T-helper 17 cell (primary cell): Measurements from ENCODE around the gene NEDD4L. TPM values are rescaled to one million over a fixed set of nuclear protein-coding genes. Genes with fewer than 3 reads are reported as not detected.

Experiments used
- ATAC-seq: fragments of 150-1000 bp; cut with Tn5 transposase; 2 replicates; pipeline ENCODE4 v1.10.0; 2021; ENCODE audit warnings: mild to moderate bottlenecking, moderate library complexity
- DNase-seq, 3 donors: peaks; one replicate each; pipeline versions ENCODE4 v3.0.0 to v3.0.0-alpha.2; 2020 to 2021
- H3K9me3 ChIP-seq: one replicate; pipeline ENCODE4 v1.7.0; 2013; ENCODE audit warnings: low read length, mild to moderate bottlenecking; ENCODE audit not compliant: control insufficient read depth, poor library complexity, severe bottlenecking
- H3K27ac Mint-ChIP-seq: one replicate; pipeline ENCODE4 v1.8.0; 2022; ENCODE audit warnings: mild to moderate bottlenecking, moderate library complexity, mixed read lengths
- H3K27me3 Mint-ChIP-seq: one replicate; pipeline ENCODE4 v1.8.0; 2022; ENCODE audit warnings: mixed read lengths
- H3K36me3 Mint-ChIP-seq: one replicate; pipeline ENCODE4 v1.8.0; 2022; ENCODE audit warnings: low read depth, mixed read lengths
- H3K4me1 Mint-ChIP-seq: one replicate; pipeline ENCODE4 v1.8.0; 2022; ENCODE audit warnings: mild to moderate bottlenecking, mixed read lengths
- H3K4me3 Mint-ChIP-seq: one replicate; pipeline ENCODE4 v1.8.0; 2022; ENCODE audit warnings: mild to moderate bottlenecking, moderate library complexity, mixed read lengths
- total RNA-seq, 4 donors: library from RNA in 2 of 4; stranded (reverse) in 2 of 4; gene quantifications; one replicate each; pipeline ENCODE4 v1.2.3 and lab custom pipeline; 2022 to 2026

The NEDD4L gene
- total RNA-seq, 2 donors from 2014 or later = 9.8 to 22.4 TPM

GRCh38 chr18:58148954-58149471, 105.0 kb downstream of the NEDD4L start:
- DNase-seq (no peak), ATAC-seq (no peak)
- H3K36me3 Mint-ChIP-seq = peaks cover 4% of the 10 kb centered on the region
- peaks cover 4% of the 10 kb centered on the region for H3K4me1 Mint-ChIP-seq
- no peaks in the 10 kb centered on the region for H3K9me3 ChIP-seq
- H3K27ac Mint-ChIP-seq = no peak overlapping the region
- H3K27me3 Mint-ChIP-seq = peaks cover 64% of the 10 kb centered on the region
- no peak overlapping the region for H3K4me3 Mint-ChIP-seq

- H3K4me1 Mint-ChIP-seq = peaks cover 4% of the 10 kb centered on the region
- no peak overlapping the region for H3K4me3 Mint-ChIP-seq
- H3K9me3 ChIP-seq = no peaks in the 10 kb centered on the region
- peaks cover 4% of the 10 kb centered on the region for H3K36me3 Mint-ChIP-seq
- DNase-seq = no peak
- no peak for ATAC-seq
- H3K27me3 Mint-ChIP-seq = peaks cover 58% of the 10 kb centered on the region
- no peak overlapping the region for H3K27ac Mint-ChIP-seq
Measured at GRCh38 chr18:58150772-58151171, 106.7 kb downstream of the NEDD4L start.

- no peak for ATAC-seq
- peaks cover 2% of the 10 kb centered on the region for H3K4me1 Mint-ChIP-seq
- H3K27me3 Mint-ChIP-seq = peaks cover 57% of the 10 kb centered on the region
- H3K27ac Mint-ChIP-seq = no peak overlapping the region
- DNase-seq = no peak
- peaks cover 3% of the 10 kb centered on the region for H3K36me3 Mint-ChIP-seq
- no peaks in the 10 kb centered on the region for H3K9me3 ChIP-seq
- H3K4me3 Mint-ChIP-seq = no peak overlapping the region
Measured at GRCh38 chr18:58152216-58152615, 108.2 kb downstream of the NEDD4L start.

- no peak for ATAC-seq
- peaks cover 2% of the 10 kb centered on the region for H3K4me1 Mint-ChIP-seq
- H3K4me3 Mint-ChIP-seq = no peak overlapping the region
Measured at GRCh38 chr18:58152891-58153290, 108.9 kb downstream of the NEDD4L start.

GRCh38 chr18:58156516-58156915, 112.5 kb downstream of the NEDD4L start:
- Mint-ChIP-seq H3K27ac (no peak overlapping the region), H3K4me1 (peaks cover 2% of the 10 kb centered on the region), H3K27me3 (peaks cover 38% of the 10 kb centered on the region), H3K4me3 (no peak overlapping the region), H3K36me3 (peaks cover 2% of the 10 kb centered on the region)
- H3K9me3 ChIP-seq = no peaks in the 10 kb centered on the region
- ATAC-seq (no peak), DNase-seq (no peak)

More at GRCh38 chr18:58152891-58153290, 108.9 kb downstream of the NEDD4L start:
- DNase-seq = no peak
- H3K9me3 ChIP-seq = no peaks in the 10 kb centered on the region
- peaks cover 3% of the 10 kb centered on the region for H3K36me3 Mint-ChIP-seq
- H3K27ac Mint-ChIP-seq = no peak overlapping the region
- H3K27me3 Mint-ChIP-seq = peaks cover 57% of the 10 kb centered on the region

- ATAC-seq (no peak), DNase-seq (no peak)
- Mint-ChIP-seq H3K27me3 (peaks cover 33% of the 10 kb centered on the region), H3K4me3 (no peak overlapping the region), H3K36me3 (no peaks in the 10 kb centered on the region), H3K4me1 (peaks cover 2% of the 10 kb centered on the region), H3K27ac (no peak overlapping the region)
- no peaks in the 10 kb centered on the region for H3K9me3 ChIP-seq
Measured at GRCh38 chr18:58157237-58157636, 113.2 kb downstream of the NEDD4L start.

GRCh38 chr18:58158008-58158407, 114.0 kb downstream of the NEDD4L start:
- no peaks in the 10 kb centered on the region for H3K9me3 ChIP-seq
- Mint-ChIP-seq H3K27me3 (peaks cover 31% of the 10 kb centered on the region), H3K27ac (no peak overlapping the region), H3K4me1 (peaks cover 2% of the 10 kb centered on the region), H3K4me3 (no peak overlapping the region), H3K36me3 (no peaks in the 10 kb centered on the region)
- ATAC-seq = no peak
- no peak for DNase-seq

GRCh38 chr18:58158459-58158858, 114.4 kb downstream of the NEDD4L start:
- H3K9me3 ChIP-seq = no peaks in the 10 kb centered on the region
- peaks cover 30% of the 10 kb centered on the region for H3K27me3 Mint-ChIP-seq
- DNase-seq = no peak
- peaks cover 2% of the 10 kb centered on the region for H3K4me1 Mint-ChIP-seq
- H3K36me3 Mint-ChIP-seq = no peaks in the 10 kb centered on the region
- ATAC-seq = no peak
- H3K4me3 Mint-ChIP-seq = no peak overlapping the region
- no peak overlapping the region for H3K27ac Mint-ChIP-seq

GRCh38 chr18:58161659-58162058, 117.6 kb downstream of the NEDD4L start:
- Mint-ChIP-seq H3K4me3 (no peak overlapping the region), H3K27ac (no peak overlapping the region), H3K36me3 (no peaks in the 10 kb centered on the region), H3K4me1 (peaks cover under 1% of the 10 kb centered on the region), H3K27me3 (peaks cover 20% of the 10 kb centered on the region)
- DNase-seq (no peak), ATAC-seq (no peak)
- H3K9me3 ChIP-seq = no peaks in the 10 kb centered on the region

GRCh38 chr18:58162127-58162526, 118.1 kb downstream of the NEDD4L start:
- Mint-ChIP-seq H3K27me3 (peaks cover 23% of the 10 kb centered on the region), H3K4me3 (no peak overlapping the region), H3K27ac (no peak overlapping the region), H3K4me1 (no peaks in the 10 kb centered on the region), H3K36me3 (no peaks in the 10 kb centered on the region)
- no peak for DNase-seq
- no peak for ATAC-seq
- H3K9me3 ChIP-seq = no peaks in the 10 kb centered on the region

- Mint-ChIP-seq H3K4me3 (no peak overlapping the region), H3K4me1 (no peaks in the 10 kb centered on the region), H3K36me3 (no peaks in the 10 kb centered on the region), H3K27me3 (peaks cover 26% of the 10 kb centered on the region), H3K27ac (no peak overlapping the region)
- DNase-seq = no peak
- ATAC-seq = no peak
- no peaks in the 10 kb centered on the region for H3K9me3 ChIP-seq
Measured at GRCh38 chr18:58163004-58163590, 119.1 kb downstream of the NEDD4L start.

GRCh38 chr18:58166278-58166844, 122.3 kb downstream of the NEDD4L start:
- ATAC-seq (no peak), DNase-seq (no peak)
- no peaks in the 10 kb centered on the region for H3K9me3 ChIP-seq
- H3K4me3 Mint-ChIP-seq = no peak overlapping the region
- H3K4me1 Mint-ChIP-seq = peaks cover 2% of the 10 kb centered on the region
- no peak overlapping the region for H3K27ac Mint-ChIP-seq
- peaks cover 29% of the 10 kb centered on the region for H3K27me3 Mint-ChIP-seq
- H3K36me3 Mint-ChIP-seq = no peaks in the 10 kb centered on the region

- H3K4me1 Mint-ChIP-seq = peaks cover 2% of the 10 kb centered on the region
- H3K27me3 Mint-ChIP-seq = peaks cover 35% of the 10 kb centered on the region
- no peaks in the 10 kb centered on the region for H3K36me3 Mint-ChIP-seq
- no peaks in the 10 kb centered on the region for H3K9me3 ChIP-seq
- H3K4me3 Mint-ChIP-seq = no peak overlapping the region
- H3K27ac Mint-ChIP-seq = no peak overlapping the region
- DNase-seq = no peak
- no peak for ATAC-seq
Measured at GRCh38 chr18:58167073-58167472, 123.0 kb downstream of the NEDD4L start.

- DNase-seq = no peak
- H3K27ac Mint-ChIP-seq = no peak overlapping the region
- H3K4me3 Mint-ChIP-seq = no peak overlapping the region
- H3K36me3 Mint-ChIP-seq = no peaks in the 10 kb centered on the region
- no peak for ATAC-seq
- H3K27me3 Mint-ChIP-seq = peaks cover 32% of the 10 kb centered on the region
- no peaks in the 10 kb centered on the region for H3K9me3 ChIP-seq
- H3K4me1 Mint-ChIP-seq = peaks cover 2% of the 10 kb centered on the region
Measured at GRCh38 chr18:58168221-58168620, 124.2 kb downstream of the NEDD4L start.
